K562 (cell line): ENCODE data around the gene USP48. TPM values are rescaled to one million over a fixed set of nuclear protein-coding genes. Genes with fewer than 3 reads are reported as not detected.
A peak's percentile ranks its signal among the peaks of the same experiment; 100 is the strongest.

Experiments
- BHLHE40 ChIP-seq: IDR thresholded peaks from 2 replicates; pipeline ENCODE4 v1.6.1; 2011; ENCODE audit warnings: low read length, improper control_type of control experiment
- EGR1 ChIP-seq: fragments of 450-650 bp; conservative IDR thresholded peaks from 2 replicates; pipeline ENCODE4 v1.6.1; 2017; ENCODE audit warnings: mild to moderate bottlenecking
- ETS1 ChIP-seq: conservative IDR thresholded peaks from 2 replicates; pipeline ENCODE4 v1.6.1; 2011; ENCODE audit warnings: low read depth, mild to moderate bottlenecking, low read length; ENCODE audit not compliant: control insufficient read depth
- ETV1 ChIP-seq: fragments of 450-650 bp; conservative IDR thresholded peaks from 2 replicates; pipeline ENCODE4 v1.6.1; 2016; ENCODE audit warnings: missing genetic modification characterization, control low read depth, low read depth, missing compliant biosample characterization
- FOXJ2 ChIP-seq: fragments of 200-800 bp; sonication (Bioruptor generic); IDR thresholded peaks from 2 replicates; pipeline ENCODE4 v1.6.1; 2016; ENCODE audit warnings: missing genetic modification characterization, missing compliant biosample characterization
- HDAC2 ChIP-seq: fragments of 450-650 bp; IDR thresholded peaks from 2 replicates; pipeline ENCODE4 v1.6.1; 2016; ENCODE audit warnings: mild to moderate bottlenecking
- IRF1 ChIP-seq: sonication (generic); formaldehyde crosslinking; IDR thresholded peaks from 2 replicates; pipeline ENCODE4 v1.8.0; 2022; ENCODE audit warnings: missing genetic modification reagents, mild to moderate bottlenecking, borderline replicate concordance
- POLR2A ChIP-seq: fragments of 450-650 bp; conservative IDR thresholded peaks from 2 replicates; pipeline ENCODE4 v1.6.1; 2016
- XRCC5 ChIP-seq: fragments of 200-400 bp; formaldehyde crosslinking; IDR thresholded peaks from 2 replicates; pipeline ENCODE4 v1.6.1; 2017; ENCODE audit warnings: low read depth, mild to moderate bottlenecking, low read length
- ZBTB33 ChIP-seq: sonication (generic); formaldehyde crosslinking; IDR thresholded peaks from 2 replicates; pipeline ENCODE4 v1.8.1; 2023; ENCODE audit warnings: mild to moderate bottlenecking, missing genetic modification reagents
- ZC3H11A ChIP-seq: IDR thresholded peaks from 2 replicates; pipeline ENCODE4 v1.6.1; 2012; ENCODE audit warnings: low read depth, low read length, improper control_type of control experiment
- polyA plus RNA-seq, 8 experiments: library from polyadenylated mRNA; depleted of rRNA in 4 of 8; stranded (reverse) in 5 of 8; unstranded in 3 of 8; fragments of >200 nt; fragmentation: Nextera tagmentation in 2 of 8; fragmentation: Illumina TruSeq in 1 of 8; extraction: Ambion mirVana in 2 of 8; extraction: Trizol in 1 of 8; gene quantifications; 2 replicates each; pipeline versions ENCODE4 v1.2.1 to v1.2.3, GENCODE V29; 2011 to 2014; ENCODE audit warnings: inconsistent platforms in 1 of 8, missing spikeins in 1 of 8
- total RNA-seq, 7 experiments: library from RNA; depleted of rRNA in 6 of 7; stranded (reverse); fragments of >200 nt in 6 of 7; fragmentation: Illumina TruSeq in 2 of 7; extraction: Trizol in 2 of 7; gene quantifications; 2 replicates each; pipeline versions ENCODE4 v1.2.1 to v1.2.3, GENCODE V29; 2011 to 2021; ENCODE audit warnings: low replicate concordance in 1 of 7
- TF ChIP-seq, protein P1 (sequence below): fragments of 150-350 bp; conservative IDR thresholded peaks from 2 replicates; pipeline ENCODE4 v1.6.1; 2014; ENCODE audit warnings: low read length
- TF ChIP-seq, protein P2 (sequence below), 3 experiments: fragments of 200-800 bp in 1 of 3; sonication (Bioruptor generic) in 1 of 3; sonication (generic) in 1 of 3; formaldehyde crosslinking in 1 of 3; IDR thresholded peaks; 2 replicates each; pipeline versions ENCODE4 v1.6.1 to v1.8.0; 2016 to 2022; ENCODE audit warnings: mild to moderate bottlenecking in 2 of 3, missing compliant biosample characterization in 2 of 3, missing genetic modification characterization in 2 of 3, missing genetic modification reagents in 1 of 3
- TF ChIP-seq, protein P3 (sequence below), 2 experiments: fragments of 150-350 bp in 1 of 2; IDR thresholded peaks; 2 replicates each; pipeline ENCODE4 v1.6.1; 2012 to 2016; ENCODE audit warnings: low read depth in 2 of 2, low read length in 2 of 2, mild to moderate bottlenecking in 1 of 2, moderate library complexity in 1 of 2

Gene USP48
- total and polyA plus RNA-seq, 9 of the 15 experiments (the other 6 are each of a cell fraction or from before 2014, with no cell fraction given), result 23.3 to 123 (median 106) TPM

DNA sequence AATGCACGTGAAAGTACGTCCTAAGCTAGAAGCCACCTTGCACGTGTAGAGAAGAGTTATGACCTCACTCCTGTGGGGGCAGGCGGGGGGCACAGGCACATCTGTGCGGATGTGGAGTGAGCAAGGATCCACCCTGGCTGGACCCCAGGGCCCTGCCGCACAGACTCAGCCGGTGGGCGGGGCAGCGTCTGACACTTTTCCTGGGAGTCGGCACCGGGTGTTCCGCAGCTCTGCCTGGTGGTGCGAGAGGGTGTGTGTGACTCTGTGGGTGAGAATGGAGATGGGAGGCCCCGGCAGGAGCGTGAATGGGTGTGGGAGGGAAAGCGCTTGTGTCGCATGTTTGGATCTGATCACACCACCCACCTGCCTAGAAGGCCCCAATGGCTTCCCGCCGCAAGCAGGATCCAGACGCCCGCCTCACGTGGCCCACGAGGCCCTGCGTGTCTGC is 143.3 kb downstream of the USP48 start (continued):
- no peak for TF ChIP-seq IRF1 (CRISPR knock-in tag)
- peak; percentile 48 for TF ChIP-seq EGR1
- no peak for TF ChIP-seq FOXJ2
- TF ChIP-seq ZC3H11A, result no peak
- peak; percentile 20; the same call in 1 of the 2 replicates for TF ChIP-seq HDAC2
- TF ChIP-seq, protein P1, sequence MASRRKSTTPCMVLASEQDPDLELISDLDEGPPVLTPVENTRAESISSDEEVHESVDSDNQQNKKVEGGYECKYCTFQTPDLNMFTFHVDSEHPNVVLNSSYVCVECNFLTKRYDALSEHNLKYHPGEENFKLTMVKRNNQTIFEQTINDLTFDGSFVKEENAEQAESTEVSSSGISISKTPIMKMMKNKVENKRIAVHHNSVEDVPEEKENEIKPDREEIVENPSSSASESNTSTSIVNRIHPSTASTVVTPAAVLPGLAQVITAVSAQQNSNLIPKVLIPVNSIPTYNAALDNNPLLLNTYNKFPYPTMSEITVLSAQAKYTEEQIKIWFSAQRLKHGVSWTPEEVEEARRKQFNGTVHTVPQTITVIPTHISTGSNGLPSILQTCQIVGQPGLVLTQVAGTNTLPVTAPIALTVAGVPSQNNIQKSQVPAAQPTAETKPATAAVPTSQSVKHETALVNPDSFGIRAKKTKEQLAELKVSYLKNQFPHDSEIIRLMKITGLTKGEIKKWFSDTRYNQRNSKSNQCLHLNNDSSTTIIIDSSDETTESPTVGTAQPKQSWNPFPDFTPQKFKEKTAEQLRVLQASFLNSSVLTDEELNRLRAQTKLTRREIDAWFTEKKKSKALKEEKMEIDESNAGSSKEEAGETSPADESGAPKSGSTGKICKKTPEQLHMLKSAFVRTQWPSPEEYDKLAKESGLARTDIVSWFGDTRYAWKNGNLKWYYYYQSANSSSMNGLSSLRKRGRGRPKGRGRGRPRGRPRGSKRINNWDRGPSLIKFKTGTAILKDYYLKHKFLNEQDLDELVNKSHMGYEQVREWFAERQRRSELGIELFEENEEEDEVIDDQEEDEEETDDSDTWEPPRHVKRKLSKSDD, result no peak
- no peak for TF ChIP-seq POLR2A
- TF ChIP-seq ETV1, result no peak
- no peak for TF ChIP-seq ZBTB33 (CRISPR knock-in tag)
- TF ChIP-seq BHLHE40, result peak; percentile 74
- no peak for TF ChIP-seq XRCC5
- TF ChIP-seq ETS1, result no peak
- TF ChIP-seq, protein P2, sequence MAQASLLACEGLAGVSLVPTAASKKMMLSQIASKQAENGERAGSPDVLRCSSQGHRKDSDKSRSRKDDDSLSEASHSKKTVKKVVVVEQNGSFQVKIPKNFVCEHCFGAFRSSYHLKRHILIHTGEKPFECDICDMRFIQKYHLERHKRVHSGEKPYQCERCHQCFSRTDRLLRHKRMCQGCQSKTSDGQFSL (CRISPR knock-in tag; IDR thresholded peaks at IDR 0.05), result no peak
- TF ChIP-seq, protein P2 (tag; IDR thresholded peaks at IDR 0.05), result no peak
- TF ChIP-seq, protein P3, sequence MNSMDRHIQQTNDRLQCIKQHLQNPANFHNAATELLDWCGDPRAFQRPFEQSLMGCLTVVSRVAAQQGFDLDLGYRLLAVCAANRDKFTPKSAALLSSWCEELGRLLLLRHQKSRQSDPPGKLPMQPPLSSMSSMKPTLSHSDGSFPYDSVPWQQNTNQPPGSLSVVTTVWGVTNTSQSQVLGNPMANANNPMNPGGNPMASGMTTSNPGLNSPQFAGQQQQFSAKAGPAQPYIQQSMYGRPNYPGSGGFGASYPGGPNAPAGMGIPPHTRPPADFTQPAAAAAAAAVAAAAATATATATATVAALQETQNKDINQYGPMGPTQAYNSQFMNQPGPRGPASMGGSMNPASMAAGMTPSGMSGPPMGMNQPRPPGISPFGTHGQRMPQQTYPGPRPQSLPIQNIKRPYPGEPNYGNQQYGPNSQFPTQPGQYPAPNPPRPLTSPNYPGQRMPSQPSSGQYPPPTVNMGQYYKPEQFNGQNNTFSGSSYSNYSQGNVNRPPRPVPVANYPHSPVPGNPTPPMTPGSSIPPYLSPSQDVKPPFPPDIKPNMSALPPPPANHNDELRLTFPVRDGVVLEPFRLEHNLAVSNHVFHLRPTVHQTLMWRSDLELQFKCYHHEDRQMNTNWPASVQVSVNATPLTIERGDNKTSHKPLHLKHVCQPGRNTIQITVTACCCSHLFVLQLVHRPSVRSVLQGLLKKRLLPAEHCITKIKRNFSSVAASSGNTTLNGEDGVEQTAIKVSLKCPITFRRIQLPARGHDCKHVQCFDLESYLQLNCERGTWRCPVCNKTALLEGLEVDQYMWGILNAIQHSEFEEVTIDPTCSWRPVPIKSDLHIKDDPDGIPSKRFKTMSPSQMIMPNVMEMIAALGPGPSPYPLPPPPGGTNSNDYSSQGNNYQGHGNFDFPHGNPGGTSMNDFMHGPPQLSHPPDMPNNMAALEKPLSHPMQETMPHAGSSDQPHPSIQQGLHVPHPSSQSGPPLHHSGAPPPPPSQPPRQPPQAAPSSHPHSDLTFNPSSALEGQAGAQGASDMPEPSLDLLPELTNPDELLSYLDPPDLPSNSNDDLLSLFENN (IDR thresholded peaks at IDR 0.05; ENCODE audit: low read depth in 2 of 2, low read length in 2 of 2), result no peak
